Measurements from ENCODE around the gene GAB2. TPM values are rescaled to one million over a fixed set of nuclear protein-coding genes. Genes with fewer than 3 reads are reported as not detected.

Gene GAB2
- total RNA-seq, 4 donors from 2014 or later = 26.3 to 84.8 (median 26.6) TPM

- Histone ChIP-seq H3K9me3 (no peaks in the 10 kb centered on the region), H3K27ac (peak overlapping the region in 2 of 4 donors; percentile 82 to 84), H3K27me3 (no peaks in the 10 kb centered on the region), H3K36me3 (peaks cover 0 to 32% of the 10 kb centered on the region in 2 donors), H3K4me1 (peaks cover 0 to 36% (median 8%) of the 10 kb centered on the region in 3 donors), H3K4me3 (no peak overlapping the region)
- WGBS, 2 donors (ENCODE audit: low coverage in 1 of 2) = 75 to 83% methylated on average over 4 to 5 of the region's 7 CpGs
- no peak for ATAC-seq
- TF ChIP-seq EP300 (IDR thresholded peaks at IDR 0.05) (no peak), CTCF (IDR thresholded peaks at IDR 0.05) (no peak), POLR2A (IDR thresholded peaks at IDR 0.05) (no peak), POLR2AphosphoS5 (IDR thresholded peaks at IDR 0.05) (no peak)
Measured at GRCh38 chr11:78170874-78171549, 246.6 kb downstream of the GAB2 start.

GRCh38 chr11:78170413-78170812 is 247.2 kb downstream of the GAB2 start:
- 80 to 95% methylated on average over 4 to 10 of the region's 11 CpGs for WGBS, 2 donors (ENCODE audit: low coverage in 1 of 2)
- Histone ChIP-seq H3K27ac (peak overlapping the region in 3 of 4 donors; percentile 78 to 84 (median 82)), H3K4me3 (no peak overlapping the region), H3K36me3 (peaks cover 0 to 32% of the 10 kb centered on the region in 2 donors), H3K4me1 (peaks cover 0 to 36% (median 8%) of the 10 kb centered on the region in 3 donors), H3K9me3 (no peaks in the 10 kb centered on the region), H3K27me3 (no peaks in the 10 kb centered on the region)
- TF ChIP-seq CTCF (IDR thresholded peaks at IDR 0.05) (no peak), EP300 (IDR thresholded peaks at IDR 0.05) (no peak), POLR2A (IDR thresholded peaks at IDR 0.05) (no peak), POLR2AphosphoS5 (IDR thresholded peaks at IDR 0.05) (no peak)
- no peak for ATAC-seq

- peak; percentile 93 for ATAC-seq
- Histone ChIP-seq H3K9me3 (no peaks in the 10 kb centered on the region), H3K4me3 (no peak overlapping the region), H3K4me1 (peaks cover 0 to 42% (median 8%) of the 10 kb centered on the region in 3 donors), H3K27me3 (no peaks in the 10 kb centered on the region), H3K36me3 (peaks cover 0 to 23% of the 10 kb centered on the region in 2 donors), H3K27ac (peak overlapping the region; percentile 26 to 84 (median 80))
- WGBS, 2 donors (ENCODE audit: low coverage in 1 of 2) = 58 to 83% methylated on average over 2 to 9 of the region's 17 CpGs
- TF ChIP-seq POLR2A (IDR thresholded peaks at IDR 0.05) = no peak
- peak; percentile 57 for TF ChIP-seq POLR2AphosphoS5 (IDR thresholded peaks at IDR 0.05)
- no peak for TF ChIP-seq CTCF (IDR thresholded peaks at IDR 0.05)
- no peak for TF ChIP-seq EP300 (IDR thresholded peaks at IDR 0.05)
Measured at GRCh38 chr11:78168539-78169477, 248.8 kb downstream of the GAB2 start.

GRCh38 chr11:78166855-78167469 is 250.7 kb downstream of the GAB2 start:
- H3K9me3 ChIP-seq = no peaks in the 10 kb centered on the region
- H3K27ac ChIP-seq = peak overlapping the region in 1 of 4 donors; percentile 3
- H3K27me3 ChIP-seq = no peaks in the 10 kb centered on the region
- no peak overlapping the region for H3K4me3 ChIP-seq
- peaks cover 0 to 55% (median 11%) of the 10 kb centered on the region in 3 donors for H3K4me1 ChIP-seq
- TF ChIP-seq CTCF (IDR thresholded peaks at IDR 0.05) = no peak
- no peak for TF ChIP-seq POLR2AphosphoS5 (IDR thresholded peaks at IDR 0.05)
- TF ChIP-seq POLR2A (IDR thresholded peaks at IDR 0.05) = no peak
- TF ChIP-seq EP300 (IDR thresholded peaks at IDR 0.05) = no peak
- no peak for ATAC-seq
- 60 to 65% methylated on average over 3 to 4 of the region's 6 CpGs for WGBS, 2 donors (ENCODE audit: low coverage in 1 of 2)
- peaks cover 0 to 4% of the 10 kb centered on the region in 2 donors for H3K36me3 ChIP-seq

Other genes starting within 250 kb of the GAB2 start
- gene KCTD21, start 229.2 kb downstream of the GAB2 start, total RNA-seq = 10 to 100 TPM in 2 of 4 donors, 1 to 10 TPM in 2; 5.7 to 18.6 (median 9.9) TPM
- gene USP35, start 228.9 kb downstream of the GAB2 start, total RNA-seq = 10 to 100 TPM in 2 of 4 donors, 1 to 10 TPM in 2; 7.1 to 14.5 (median 10.6) TPM
- gene NARS2, start 157.0 kb upstream of the GAB2 start, total RNA-seq = 10 to 100 TPM in 1 of 4 donors, 1 to 10 TPM in 3; 9.0 to 22.1 (median 9.2) TPM